OCI-LY1 (cell line): Measurements from ENCODE around the gene CHODL.

Source experiments
- H2AFZ ChIP-seq: fragments of 200-600 bp; sonication (generic), shearing (Covaris generic); 2 replicates; pipeline ENCODE4 v1.6.0; 2014; ENCODE audit warnings: antibody characterized with exemption, mild to moderate bottlenecking, low read length
- H3F3A ChIP-seq: fragments of 200-600 bp; sonication (generic), shearing (Covaris generic); 2 replicates; pipeline ENCODE4 v1.6.0; 2014; ENCODE audit warnings: mild to moderate bottlenecking, antibody characterized with exemption, low read length, moderate library complexity; ENCODE audit not compliant: insufficient read depth
- H3K27ac ChIP-seq: fragments of 200-600 bp; sonication (generic); 2 replicates; pipeline ENCODE4 v1.5.1; 2014; ENCODE audit warnings: low read length, mixed run types, mild to moderate bottlenecking, low read depth; ENCODE audit not compliant: poor library complexity, severe bottlenecking
- H3K27me3 ChIP-seq: fragments of 200-600 bp; sonication (generic); 2 replicates; pipeline ENCODE4 v1.6.0; 2014; ENCODE audit warnings: antibody characterized with exemption, mild to moderate bottlenecking, low read length, moderate library complexity; ENCODE audit not compliant: insufficient read depth
- H3K36me3 ChIP-seq: fragments of 200-600 bp; sonication (generic); 2 replicates; pipeline ENCODE4 v1.6.1; 2014; ENCODE audit warnings: mild to moderate bottlenecking, antibody characterized with exemption, low read length, moderate library complexity, mixed read lengths; ENCODE audit not compliant: insufficient read depth
- H3K4me1 ChIP-seq: fragments of 200-600 bp; sonication (generic); 2 replicates; pipeline ENCODE4 v1.5.1; 2014; ENCODE audit warnings: mild to moderate bottlenecking, low read length, moderate library complexity; ENCODE audit not compliant: insufficient read depth, severe bottlenecking
- H3K4me2 ChIP-seq: fragments of 200-600 bp; sonication (generic), shearing (Covaris generic); 2 replicates; pipeline ENCODE4 v1.6.1; 2014; ENCODE audit warnings: low read length
- H3K4me3 ChIP-seq: fragments of 200-600 bp; sonication (generic); 2 replicates; pipeline ENCODE4 v1.5.1; 2014; ENCODE audit warnings: low read length, low read depth, mild to moderate bottlenecking, mixed read lengths; ENCODE audit not compliant: poor library complexity, severe bottlenecking
- H3K79me2 ChIP-seq: fragments of 200-600 bp; shearing (Covaris generic); 2 replicates; pipeline ENCODE4 v1.6.1; 2016; ENCODE audit warnings: mixed run types, low read length, mixed read lengths; ENCODE audit not compliant: insufficient read depth
- H3K9ac ChIP-seq: fragments of 200-600 bp; sonication (generic), shearing (Covaris generic); 2 replicates; pipeline ENCODE4 v1.6.1; 2014; ENCODE audit warnings: mild to moderate bottlenecking, low read length, mixed read lengths
- H3K9me2 ChIP-seq: fragments of 200-600 bp; sonication (generic), shearing (Covaris generic); 2 replicates; pipeline ENCODE4 v1.6.1; 2014; ENCODE audit warnings: low read depth, mild to moderate bottlenecking, low read length, mixed read lengths
- H3K9me3 ChIP-seq: fragments of 200-600 bp; shearing (Covaris generic); 2 replicates; pipeline ENCODE4 v1.6.1; 2014; ENCODE audit warnings: low read length, mixed read lengths
- H4K20me1 ChIP-seq: fragments of 200-600 bp; sonication (generic), shearing (Covaris generic); 2 replicates; pipeline ENCODE4 v1.6.0; 2016; ENCODE audit warnings: mild to moderate bottlenecking, low read length; ENCODE audit not compliant: insufficient read depth
- CTCF ChIP-seq: fragments of 200-600 bp; sonication (generic), shearing (Covaris generic); IDR thresholded peaks from 2 replicates; pipeline ENCODE4 v1.5.1; 2017; ENCODE audit warnings: mild to moderate bottlenecking, antibody characterized with exemption, low read length, moderate library complexity, mixed read lengths
- EZH2 ChIP-seq: fragments of 200-600 bp; sonication (generic), shearing (Covaris generic); IDR thresholded peaks from 2 replicates; pipeline ENCODE4 v1.8.0; 2017; ENCODE audit warnings: borderline replicate concordance, mixed run types, mild to moderate bottlenecking, antibody characterized with exemption, low read length, moderate library complexity, mixed read lengths

Gene CHODL

GRCh38 chr21:18244671-18245463 is at the start of gene CHODL:
CHODL (plus strand) TSS chr21:18244833; CDS start chr21:18245224, 391 bp downstream.
- no peaks in the 10 kb centered on the region for H3K4me1 ChIP-seq
- H3F3A ChIP-seq = no peaks in the 10 kb centered on the region
- no peaks in the 10 kb centered on the region for H3K9me2 ChIP-seq
- TF ChIP-seq EZH2 (no peak), CTCF (no peak)
- H3K4me3 ChIP-seq = no peak within 1 kb of the TSS
- H4K20me1 ChIP-seq = no peaks in the 10 kb centered on the region
- H3K9ac ChIP-seq = no peak within 1 kb of the TSS
- no peaks in the 10 kb centered on the region for H3K9me3 ChIP-seq
- H3K4me2 ChIP-seq = no peak within 1 kb of the TSS
- H3K27me3 ChIP-seq = no peaks in the 10 kb centered on the region
- H3K79me2 ChIP-seq = no peaks in the 10 kb centered on the region
- no peak within 1 kb of the TSS for H2AFZ ChIP-seq
- no peaks in the 10 kb centered on the region for H3K36me3 ChIP-seq
- no peak within 1 kb of the TSS for H3K27ac ChIP-seq

- H3K79me2 ChIP-seq = no peaks in the 10 kb centered on the region
- H3K9me2 ChIP-seq = no peaks in the 10 kb centered on the region
- no peak overlapping the region for H3K4me2 ChIP-seq
- H3K4me3 ChIP-seq = no peak overlapping the region
- H3K27me3 ChIP-seq = no peaks in the 10 kb centered on the region
- H3F3A ChIP-seq = no peaks in the 10 kb centered on the region
- no peaks in the 10 kb centered on the region for H3K36me3 ChIP-seq
- H3K4me1 ChIP-seq = no peaks in the 10 kb centered on the region
- H3K9ac ChIP-seq = no peak overlapping the region
- no peaks in the 10 kb centered on the region for H4K20me1 ChIP-seq
- H3K27ac ChIP-seq = no peak overlapping the region
- no peak for TF ChIP-seq CTCF
- TF ChIP-seq EZH2 = no peak
- H3K9me3 ChIP-seq = no peaks in the 10 kb centered on the region
- H2AFZ ChIP-seq = no peak overlapping the region
These were observed 39.7 kb upstream of the CHODL start for GRCh38 chr21:18204931-18205330.

- H3K27ac ChIP-seq = no peak overlapping the region
- no peak for TF ChIP-seq EZH2
- TF ChIP-seq CTCF = no peak
- H3K9me3 ChIP-seq = no peaks in the 10 kb centered on the region
- H3K79me2 ChIP-seq = no peaks in the 10 kb centered on the region
- no peaks in the 10 kb centered on the region for H3K36me3 ChIP-seq
- no peaks in the 10 kb centered on the region for H3K4me1 ChIP-seq
- H3F3A ChIP-seq = no peaks in the 10 kb centered on the region
- H2AFZ ChIP-seq = no peak overlapping the region
- no peak overlapping the region for H3K4me3 ChIP-seq
- no peak overlapping the region for H3K4me2 ChIP-seq
- H3K9me2 ChIP-seq = no peaks in the 10 kb centered on the region
- H4K20me1 ChIP-seq = no peaks in the 10 kb centered on the region
- H3K27me3 ChIP-seq = no peaks in the 10 kb centered on the region
- no peak overlapping the region for H3K9ac ChIP-seq
These were observed 26.3 kb upstream of the CHODL start for GRCh38 chr21:18218331-18218730.
